GM21717 (cell line): ENCODE measurements around the gene CNIH2.
A peak's percentile ranks its signal among the peaks of the same experiment; 100 is the strongest.
"Not testable (repeated sequence)": the region's sequence is repeated elsewhere in the genome, so short reads cannot be mapped to it uniquely, and the experiment has no call there.

ENCODE experiments used
- ATAC-seq: cut with Tn5 transposase; IDR thresholded peaks from one replicate; pipeline ENCODE4 v1.9.1; 2021; ENCODE audit warnings: mild to moderate bottlenecking, moderate library complexity; ENCODE audit not compliant: unreplicated experiment

CNIH2 gene

GRCh38 chr11:66275984-66276612 is 1.9 kb upstream of the CNIH2 start:
- no peak for ATAC-seq

- not testable (repeated sequence) for ATAC-seq
Measured at GRCh38 chr11:66276619-66277018, 1.4 kb upstream of the CNIH2 start.

DNA sequence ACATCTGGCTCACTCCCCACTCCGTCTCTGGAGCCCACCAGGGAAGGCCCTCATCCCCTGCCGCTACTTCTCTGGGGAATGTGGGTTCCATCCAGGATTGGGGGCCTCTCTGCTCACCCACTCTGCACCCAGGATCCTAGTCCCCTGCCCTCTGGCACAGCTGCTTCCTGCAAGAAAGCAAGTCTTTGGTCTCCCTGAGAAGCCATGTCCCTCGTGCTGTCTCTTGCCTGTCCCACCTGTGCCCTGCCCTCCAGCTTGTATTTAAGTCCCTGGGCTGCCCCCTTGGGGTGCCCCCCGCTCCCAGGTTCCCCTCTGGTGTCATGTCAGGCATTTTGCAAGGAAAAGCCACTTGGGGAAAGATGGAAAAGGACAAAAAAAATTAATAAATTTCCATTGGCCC is 911 bp upstream of the CNIH2 start:
- ATAC-seq = not testable (repeated sequence)

DNA sequence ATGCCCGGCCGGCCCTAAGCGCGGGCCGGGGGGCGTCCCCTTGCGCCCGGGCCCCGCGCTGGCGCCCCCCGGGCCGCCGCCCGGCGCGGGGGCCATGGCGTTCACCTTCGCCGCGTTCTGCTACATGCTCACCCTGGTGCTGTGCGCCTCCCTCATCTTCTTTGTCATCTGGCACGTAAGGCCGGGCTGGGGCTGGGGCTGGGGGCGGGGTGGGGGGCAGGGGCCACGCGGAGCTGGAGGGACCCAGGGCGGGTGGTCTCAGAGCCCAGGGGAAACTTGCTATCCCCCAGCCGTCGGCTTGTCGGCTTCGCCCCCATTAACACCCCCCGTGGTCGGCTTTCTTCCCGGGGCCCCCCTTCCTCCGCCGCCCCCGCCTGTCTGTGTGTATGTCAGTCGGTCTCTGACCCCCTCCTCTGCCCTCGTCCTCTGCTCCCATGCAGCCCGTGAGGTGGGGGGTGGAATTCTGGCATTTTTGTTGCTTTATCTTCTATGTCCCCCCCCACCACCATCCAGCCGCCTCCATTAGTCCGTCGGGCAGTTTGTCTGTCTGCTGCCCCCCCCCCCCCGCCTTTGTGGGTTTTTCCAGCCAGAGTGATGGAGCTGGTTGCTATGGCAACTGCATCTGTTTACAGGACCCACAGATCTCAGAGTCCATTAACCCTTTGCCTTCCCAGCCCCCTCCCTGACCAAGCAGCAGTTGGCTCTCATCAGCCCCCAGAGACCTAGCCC is 552 bp downstream of the CNIH2 start:
- no peak for ATAC-seq

DNA sequence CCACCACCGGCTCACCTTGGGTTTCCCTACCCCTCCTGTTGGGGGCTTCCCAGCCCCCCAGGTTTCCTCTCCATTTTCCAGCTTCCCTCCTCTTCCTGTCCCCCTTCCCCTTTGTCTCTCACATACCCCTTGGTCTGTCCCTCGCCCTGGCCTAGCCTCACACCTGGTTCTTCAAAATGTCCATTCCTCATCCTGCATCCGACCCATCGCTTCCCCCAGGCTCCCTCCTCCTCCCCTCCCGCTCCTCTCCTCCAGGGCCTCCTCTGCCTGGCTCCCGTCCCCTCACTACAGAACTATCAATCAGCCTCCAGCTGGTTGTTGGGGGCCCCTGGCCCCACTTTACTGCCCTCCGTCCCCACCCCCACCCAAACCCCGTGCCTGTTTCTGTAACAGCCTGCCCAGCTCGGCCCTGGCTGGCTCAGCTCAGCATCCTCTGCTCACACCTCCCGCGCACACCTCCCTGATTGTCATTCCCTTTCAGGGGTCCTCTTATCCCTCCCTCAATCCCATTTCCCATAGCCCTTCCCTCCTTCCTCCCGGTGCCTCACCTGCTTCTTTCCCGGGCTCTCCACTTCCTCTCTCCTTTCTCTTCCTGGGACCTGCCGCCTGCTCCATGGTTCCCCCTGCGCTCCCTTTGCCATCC is 1.2 kb downstream of the CNIH2 start:
- no peak for ATAC-seq

DNA sequence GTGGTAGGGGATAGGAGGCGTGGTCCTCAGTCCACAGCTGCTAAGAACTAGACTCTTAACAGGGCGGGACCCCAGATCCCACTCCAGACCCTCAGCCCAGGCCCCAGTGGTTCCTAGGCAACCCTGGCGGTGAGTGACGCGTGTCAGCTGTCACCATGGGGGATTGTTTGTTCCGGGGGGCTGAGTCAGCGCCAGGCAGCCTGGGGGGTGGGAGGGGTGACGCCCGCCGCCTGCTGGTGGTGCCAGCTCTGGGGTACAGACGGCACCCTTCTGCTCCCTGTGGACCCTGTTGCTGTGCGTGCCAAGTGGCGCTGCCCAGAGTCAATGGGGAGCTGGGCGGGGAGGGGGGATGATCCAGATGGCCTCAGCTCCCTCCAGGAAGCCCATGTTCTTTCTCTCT is 2.5 kb downstream of the CNIH2 start:
- no peak for ATAC-seq

GRCh38 chr11:66281001-66281400 is 3.0 kb downstream of the CNIH2 start:
- ATAC-seq = no peak

DNA sequence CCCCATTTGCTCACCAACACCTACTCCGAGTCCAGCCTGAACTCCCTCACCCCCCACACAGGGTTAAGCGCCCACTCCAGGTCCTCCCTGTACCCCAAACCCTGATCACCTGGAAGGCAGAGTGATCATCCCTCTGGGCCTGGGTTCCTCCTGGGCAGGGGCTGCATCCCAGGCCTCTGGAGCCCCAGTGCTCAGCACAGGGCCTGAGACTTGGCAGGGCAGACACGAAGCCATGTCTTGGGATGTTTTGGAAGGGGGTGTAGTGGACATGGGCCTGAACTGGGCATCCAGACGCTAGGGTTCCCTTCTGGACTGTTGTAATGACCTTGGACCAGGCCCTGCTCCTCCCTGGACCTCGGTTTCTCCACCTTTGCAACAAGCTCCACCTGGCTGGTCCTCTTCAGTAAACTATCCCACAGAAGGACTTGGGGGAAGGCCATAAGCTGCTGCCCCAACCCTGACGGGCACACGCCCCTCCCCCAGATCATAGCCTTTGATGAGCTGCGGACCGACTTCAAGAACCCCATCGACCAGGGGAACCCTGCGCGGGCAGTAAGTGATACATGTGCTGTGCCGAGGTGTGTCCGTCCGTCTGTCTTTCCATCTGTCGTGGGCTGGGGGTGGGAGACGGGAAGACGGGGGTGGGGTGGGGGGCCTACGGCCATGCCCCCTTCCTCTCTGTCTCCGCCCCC is 3.9 kb downstream of the CNIH2 start:
- no peak for ATAC-seq

- ATAC-seq = peak; percentile 66
Measured at GRCh38 chr11:66282468-66283455, 4.8 kb downstream of the CNIH2 start.

GRCh38 chr11:66283461-66284105 is 5.6 kb downstream of the CNIH2 start:
- ATAC-seq = no peak

DNA sequence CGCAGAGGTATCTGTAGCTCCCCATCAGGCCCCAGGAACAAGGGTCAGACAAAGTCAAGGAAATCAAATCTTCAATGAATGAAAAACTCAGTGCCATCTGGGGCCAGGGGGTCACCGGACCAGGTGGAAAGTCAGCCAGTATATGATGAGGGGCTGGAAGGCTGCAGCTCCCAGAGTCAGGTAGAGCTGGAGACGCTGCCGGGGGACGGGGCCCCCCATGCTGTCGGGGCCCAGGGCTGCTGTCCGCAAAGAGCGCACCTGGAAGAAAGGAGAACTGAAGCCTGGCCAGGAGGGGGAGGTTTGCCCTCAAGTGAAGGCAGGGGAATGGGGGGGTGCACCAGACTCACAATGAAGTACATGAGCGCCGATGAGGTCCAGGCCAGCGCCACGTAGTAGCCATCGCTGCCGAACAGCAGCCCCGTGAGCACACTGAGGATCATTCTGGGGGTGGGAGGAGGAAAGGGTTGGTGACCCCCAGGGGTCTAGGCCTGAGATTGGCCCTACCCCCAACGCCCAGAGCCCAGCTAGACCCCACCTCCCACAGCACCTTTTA is 6.6 kb downstream of the CNIH2 start:
- ATAC-seq = no peak

DNA sequence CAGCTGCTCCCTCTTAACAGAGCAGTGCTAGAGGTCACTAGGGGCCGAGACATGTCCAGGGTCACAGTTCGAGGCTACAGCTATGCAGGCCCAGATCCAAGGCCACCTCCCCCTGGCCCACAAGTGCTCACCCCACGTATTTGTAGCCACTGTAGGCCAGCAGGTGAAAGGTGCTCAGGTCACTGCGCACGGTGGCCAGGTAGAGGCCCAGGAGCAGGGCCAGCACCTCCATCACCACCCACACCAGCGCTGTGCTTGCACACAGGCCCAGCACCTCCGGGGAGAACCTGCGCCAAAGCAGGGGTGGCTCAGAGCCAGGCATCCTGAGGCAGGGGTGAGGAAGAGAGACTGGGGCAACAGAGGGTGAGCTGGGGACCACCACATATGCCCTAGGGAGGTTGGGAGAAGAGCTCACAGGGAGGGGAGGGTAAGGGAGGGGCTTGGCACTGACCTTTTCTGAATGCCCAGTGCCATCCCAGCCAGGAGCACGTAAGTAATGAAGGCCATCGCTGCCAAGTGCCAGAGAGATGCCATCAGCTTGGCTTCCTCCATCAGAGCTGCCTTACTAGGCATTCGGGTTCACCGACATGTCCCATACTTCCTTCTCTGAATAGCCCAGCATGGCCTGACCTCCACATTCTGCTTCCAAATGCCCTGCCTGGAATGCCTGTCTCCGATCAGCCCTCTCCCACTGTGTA is 7.4 kb downstream of the CNIH2 start:
- no peak for ATAC-seq

DNA sequence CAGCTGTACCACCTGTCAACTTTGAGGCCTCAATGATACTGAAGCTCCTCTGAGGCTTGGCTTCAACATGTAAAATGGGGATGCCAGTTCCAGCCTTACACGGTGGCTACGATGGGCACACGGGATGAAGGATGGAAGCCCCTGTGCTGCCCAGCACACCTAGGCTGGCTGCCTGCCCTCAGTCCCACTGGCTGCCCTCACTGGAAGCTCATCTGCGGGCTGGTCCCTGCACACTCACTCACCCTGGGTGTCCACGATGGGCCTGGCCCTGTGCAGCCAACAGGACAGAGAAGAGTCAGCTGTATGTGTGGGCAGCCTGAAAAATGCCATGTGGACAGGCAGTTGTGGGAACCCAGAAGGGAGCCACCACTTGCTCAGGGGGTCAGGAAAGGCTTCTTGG is 8.7 kb downstream of the CNIH2 start:
- ATAC-seq = no peak

GRCh38 chr11:66287211-66287888 is 9.4 kb downstream of the CNIH2 start:
- no peak for ATAC-seq

GRCh38 chr11:66287889-66288670 is 10.1 kb downstream of the CNIH2 start:
- ATAC-seq = no peak

DNA sequence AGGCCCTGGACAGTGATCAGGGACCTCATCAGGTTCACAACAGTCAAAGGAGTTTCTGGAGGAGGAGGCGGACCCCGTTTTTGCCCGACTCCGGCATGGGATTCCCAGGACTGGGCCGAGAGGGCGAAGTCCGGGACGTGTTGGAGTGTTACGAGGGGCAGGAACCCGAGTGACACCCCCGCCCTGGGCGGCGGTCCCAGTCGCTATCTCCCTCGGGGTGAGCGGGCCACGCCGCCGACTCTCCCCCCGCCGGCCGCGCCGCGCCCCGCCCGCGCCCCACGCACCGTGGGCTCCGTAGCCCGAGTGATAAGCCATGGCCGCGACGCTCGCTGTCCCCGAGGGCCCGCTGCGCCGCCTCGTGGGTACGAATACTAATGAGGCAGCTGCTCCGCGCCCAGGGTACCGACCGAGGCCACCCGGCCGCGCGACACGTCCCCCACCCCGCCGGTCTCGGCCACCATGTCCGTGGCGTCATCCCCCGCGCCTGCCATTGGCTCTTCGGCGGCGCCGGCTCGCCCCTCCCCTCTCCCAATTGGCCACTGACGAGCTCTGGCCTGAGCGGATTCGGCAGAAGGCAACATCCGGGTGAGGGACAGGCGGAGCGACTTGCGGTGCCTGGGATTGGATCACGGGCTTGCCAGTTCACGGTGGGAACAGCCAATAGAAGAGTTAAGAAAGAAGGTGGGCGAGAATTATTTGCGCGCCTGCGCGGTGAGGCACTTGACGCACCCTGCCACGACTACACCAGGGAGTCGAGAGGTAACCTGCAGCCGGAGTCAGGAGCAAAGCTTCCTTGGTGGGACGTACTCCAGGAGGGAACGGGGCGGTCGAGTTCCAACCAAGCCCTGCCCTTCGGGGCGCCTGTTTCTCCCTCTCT is 10.9 kb downstream of the CNIH2 start, which contains the start of gene YIF1A:
YIF1A (minus strand) TSS at position 473 of the 877 bp plus-strand sequence; CDS start at position 315, 158 bp downstream.
- peak; percentile 84 for ATAC-seq
